Loucy (cell line): ENCODE data around the gene CASZ1.

ENCODE experiments used
- H2AFZ ChIP-seq: fragments of 200-600 bp; sonication (generic); 2 replicates; pipeline ENCODE4 v1.6.0; 2016; ENCODE audit warnings: antibody characterized with exemption, mild to moderate bottlenecking, low read length, moderate library complexity
- H3F3A ChIP-seq: fragments of 200-600 bp; 2 replicates; pipeline ENCODE4 v1.6.0; 2016; ENCODE audit warnings: antibody characterized with exemption, low read depth, mild to moderate bottlenecking
- H3K27me3 ChIP-seq: fragments of 200-600 bp; sonication (generic); 2 replicates; pipeline ENCODE4 v1.6.1; 2014; ENCODE audit warnings: low read length, mild to moderate bottlenecking; ENCODE audit not compliant: insufficient read depth, poor library complexity, severe bottlenecking
- H3K36me3 ChIP-seq: fragments of 200-600 bp; sonication (generic); 2 replicates; pipeline ENCODE4 v1.6.1; 2016; ENCODE audit warnings: low read length; ENCODE audit not compliant: insufficient read depth
- H3K4me1 ChIP-seq: fragments of 200-600 bp; sonication (generic); 2 replicates; pipeline ENCODE4 v1.5.1; 2014; ENCODE audit warnings: low read length, mild to moderate bottlenecking; ENCODE audit not compliant: insufficient read depth, poor library complexity, severe bottlenecking
- H3K4me2 ChIP-seq: fragments of 200-600 bp; sonication (generic); 2 replicates; pipeline ENCODE4 v1.6.0; 2014; ENCODE audit warnings: antibody characterized with exemption, low read length, low read depth, mild to moderate bottlenecking; ENCODE audit not compliant: poor library complexity, severe bottlenecking
- H3K4me3 ChIP-seq: fragments of 200-600 bp; sonication (generic); 2 replicates; pipeline ENCODE4 v1.5.1; 2014; ENCODE audit warnings: low read length, mild to moderate bottlenecking, mixed read lengths; ENCODE audit not compliant: poor library complexity, severe bottlenecking
- H3K79me2 ChIP-seq: fragments of 200-600 bp; sonication (generic); 2 replicates; pipeline ENCODE4 v1.6.1; 2014; ENCODE audit warnings: low read length; ENCODE audit not compliant: insufficient read depth
- H3K9ac ChIP-seq: fragments of 200-600 bp; sonication (generic); 2 replicates; pipeline ENCODE4 v1.6.0; 2014; ENCODE audit warnings: mild to moderate bottlenecking, low read depth, low read length, moderate library complexity; ENCODE audit not compliant: poor library complexity, severe bottlenecking
- H3K9me2 ChIP-seq: fragments of 200-600 bp; sonication (generic); replicated peaks from 2 replicates; pipeline ENCODE4 v1.6.1; 2016; ENCODE audit warnings: low read depth, low read length, mixed read lengths
- H3K9me3 ChIP-seq: fragments of 200-600 bp; sonication (generic); 2 replicates; pipeline ENCODE4 v1.6.1; 2014; ENCODE audit warnings: mild to moderate bottlenecking, antibody characterized with exemption, low read length, low read depth; ENCODE audit not compliant: insufficient read depth
- H4K20me1 ChIP-seq: fragments of 200-600 bp; sonication (generic); 2 replicates; pipeline ENCODE4 v1.6.0; 2014; ENCODE audit warnings: antibody characterized with exemption, low read length, mild to moderate bottlenecking; ENCODE audit not compliant: insufficient read depth, poor library complexity, severe bottlenecking
- CTCF ChIP-seq: fragments of 200-600 bp; sonication (generic); conservative IDR thresholded peaks from 2 replicates; pipeline ENCODE4 v1.5.1; 2014; ENCODE audit warnings: mild to moderate bottlenecking, antibody characterized with exemption, low read length
- EZH2phosphoT487 ChIP-seq: fragments of 200-600 bp; IDR thresholded peaks from 2 replicates; pipeline ENCODE4 v1.6.1; 2018; ENCODE audit warnings: antibody characterized with exemption, mild to moderate bottlenecking, moderate library complexity, borderline replicate concordance

The CASZ1 gene

GRCh38 chr1:10730985-10731384, 65.5 kb downstream of the CASZ1 start:
- Histone ChIP-seq H3K9ac (no peak overlapping the region), H3K4me1 (no peaks in the 10 kb centered on the region), H4K20me1 (no peaks in the 10 kb centered on the region), H3K9me3 (no peaks in the 10 kb centered on the region), H3K4me3 (no peak overlapping the region), H3K4me2 (no peak overlapping the region), H3K27me3 (no peaks in the 10 kb centered on the region), H3F3A (no peaks in the 10 kb centered on the region), H2AFZ (no peak overlapping the region), H3K36me3 (no peaks in the 10 kb centered on the region), H3K9me2 (no peaks in the 10 kb centered on the region), H3K79me2 (no peaks in the 10 kb centered on the region)
- TF ChIP-seq EZH2phosphoT487 (no peak), CTCF (no peak)

GRCh38 chr1:10728595-10729410, 67.6 kb downstream of the CASZ1 start:
- H2AFZ ChIP-seq = no peak overlapping the region
- H3K79me2 ChIP-seq = no peaks in the 10 kb centered on the region
- no peak overlapping the region for H3K9ac ChIP-seq
- H3K36me3 ChIP-seq = no peaks in the 10 kb centered on the region
- no peaks in the 10 kb centered on the region for H4K20me1 ChIP-seq
- H3F3A ChIP-seq = no peaks in the 10 kb centered on the region
- no peak overlapping the region for H3K4me3 ChIP-seq
- no peaks in the 10 kb centered on the region for H3K9me3 ChIP-seq
- H3K9me2 ChIP-seq = no peaks in the 10 kb centered on the region
- H3K27me3 ChIP-seq = no peaks in the 10 kb centered on the region
- peaks cover 6% of the 10 kb centered on the region for H3K4me1 ChIP-seq
- no peak overlapping the region for H3K4me2 ChIP-seq
- TF ChIP-seq CTCF (no peak), EZH2phosphoT487 (no peak)

GRCh38 chr1:10727751-10728232, 68.7 kb downstream of the CASZ1 start:
- Histone ChIP-seq H3K36me3 (no peaks in the 10 kb centered on the region), H3F3A (no peaks in the 10 kb centered on the region), H3K4me2 (no peak overlapping the region), H3K9me2 (no peaks in the 10 kb centered on the region), H3K4me3 (no peak overlapping the region), H2AFZ (no peak overlapping the region), H3K9me3 (no peaks in the 10 kb centered on the region), H3K27me3 (no peaks in the 10 kb centered on the region), H4K20me1 (no peaks in the 10 kb centered on the region), H3K4me1 (peaks cover 7% of the 10 kb centered on the region), H3K79me2 (no peaks in the 10 kb centered on the region), H3K9ac (no peak overlapping the region)
- TF ChIP-seq EZH2phosphoT487 (no peak), CTCF (no peak)
